KOPT-K1 (cell line): ENCODE results near the gene POLDIP2.
A peak's percentile ranks its signal among the peaks of the same experiment; 100 is the strongest.
"Not testable (repeated sequence)": the region's sequence is repeated elsewhere in the genome, so short reads cannot be mapped to it uniquely, and the experiment has no call there.

Source experiments
- H3K27ac ChIP-seq: fragments of 200-600 bp; sonication (generic); 2 replicates; pipeline ENCODE4 v1.5.1; 2016; ENCODE audit warnings: antibody characterized with exemption, mild to moderate bottlenecking, low read depth, low read length; ENCODE audit not compliant: poor library complexity, severe bottlenecking
- H3K36me3 ChIP-seq: fragments of 200-600 bp; sonication (generic); 2 replicates; pipeline ENCODE4 v1.5.1; 2017; ENCODE audit warnings: antibody characterized with exemption, mild to moderate bottlenecking, low read length, moderate library complexity; ENCODE audit not compliant: insufficient read depth
- H3K9me3 ChIP-seq: fragments of 200-600 bp; sonication (generic); 2 replicates; pipeline ENCODE4 v1.5.1; 2017; ENCODE audit warnings: antibody characterized with exemption, low read length, mild to moderate bottlenecking; ENCODE audit not compliant: insufficient read depth, poor library complexity, severe bottlenecking

The POLDIP2 gene

GRCh38 chr17:28341516-28341915, 15.8 kb downstream of the POLDIP2 start:
- peaks cover 48% of the 10 kb centered on the region for H3K36me3 ChIP-seq
- H3K27ac ChIP-seq, result no peak overlapping the region
- no peaks in the 10 kb centered on the region for H3K9me3 ChIP-seq

DNA sequence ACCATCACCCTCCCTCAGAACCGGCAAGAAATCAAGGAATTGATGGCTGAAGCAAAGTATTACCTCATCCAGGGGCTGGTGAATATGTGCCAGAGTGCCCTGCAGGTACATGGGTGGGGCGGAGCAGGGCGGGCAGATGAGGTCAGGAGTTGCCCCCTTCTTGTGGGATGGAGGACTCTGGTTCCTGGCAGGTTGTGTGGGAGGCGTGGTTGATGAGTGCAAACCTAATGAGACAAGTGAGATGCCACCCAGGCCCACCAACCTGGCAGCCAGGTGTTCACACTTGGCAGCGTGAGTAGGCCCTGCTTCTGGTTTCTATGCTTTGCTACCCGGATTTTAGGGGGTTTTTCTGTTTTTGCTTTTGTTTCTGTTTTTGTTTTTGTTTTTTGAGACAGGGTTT, 17.0 kb downstream of the POLDIP2 start:
- no peaks in the 10 kb centered on the region for H3K9me3 ChIP-seq
- H3K27ac ChIP-seq, result no peak overlapping the region
- peaks cover 36% of the 10 kb centered on the region for H3K36me3 ChIP-seq

DNA sequence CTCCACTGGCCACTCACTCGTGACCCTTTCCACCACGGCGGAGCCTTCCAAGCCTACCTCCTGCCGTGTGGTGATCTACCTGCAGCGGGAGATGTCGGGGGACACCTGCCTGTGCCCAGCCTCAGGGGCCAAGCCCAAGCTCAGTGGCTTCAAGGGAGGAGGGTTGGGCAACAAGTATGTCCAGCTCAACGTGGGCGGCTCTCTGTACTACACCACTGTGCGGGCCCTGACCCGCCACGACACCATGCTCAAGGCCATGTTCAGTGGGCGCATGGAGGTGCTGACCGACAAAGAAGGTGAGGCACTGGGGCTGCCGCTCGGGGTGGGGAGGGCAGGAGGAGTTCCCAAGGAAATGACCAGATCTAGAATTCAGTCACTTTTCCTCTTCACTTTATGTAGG, 17.9 kb downstream of the POLDIP2 start:
- H3K9me3 ChIP-seq, result no peaks in the 10 kb centered on the region
- H3K27ac ChIP-seq, result no peak overlapping the region
- peaks cover 27% of the 10 kb centered on the region for H3K36me3 ChIP-seq

- H3K9me3 ChIP-seq, H3K27ac ChIP-seq: not testable (repeated sequence)
- H3K36me3 ChIP-seq, result peaks cover 22% of the 10 kb centered on the region
Measured at GRCh38 chr17:28338769-28339212, 18.5 kb downstream of the POLDIP2 start.

DNA sequence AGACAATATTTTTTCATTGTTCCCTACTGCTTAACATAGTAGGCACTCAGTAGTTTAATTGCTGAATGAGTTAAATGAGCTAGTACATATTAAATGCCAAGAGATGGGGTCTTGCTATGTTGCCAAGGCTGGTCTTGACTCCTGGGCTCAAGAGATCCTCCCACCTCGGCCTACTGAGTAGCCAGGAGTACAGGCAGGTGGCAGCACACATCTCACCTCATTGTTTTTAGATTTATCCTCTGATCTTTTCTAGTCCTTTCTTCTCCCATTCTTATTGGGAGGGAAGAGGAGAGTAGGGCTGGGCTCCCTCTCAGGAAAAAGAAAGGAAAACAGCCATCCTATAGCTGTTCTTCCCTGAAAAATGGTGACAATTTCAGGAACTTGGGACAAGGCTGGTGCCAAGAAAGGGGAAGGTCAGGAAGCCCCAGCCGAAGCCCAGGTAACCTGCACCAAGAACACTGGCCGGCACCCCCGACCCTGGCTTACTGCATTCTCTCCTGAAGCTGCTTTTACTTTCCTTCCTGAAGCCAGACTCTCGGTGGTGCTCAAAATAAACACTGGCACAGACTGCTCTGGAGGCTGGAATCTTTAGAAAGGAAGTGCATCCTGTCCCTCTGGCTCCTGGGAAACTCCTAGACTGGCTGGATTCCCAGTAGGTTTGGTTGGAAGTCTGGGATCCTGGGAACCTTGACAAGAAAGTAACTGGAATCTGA, 19.1 kb downstream of the POLDIP2 start:
- peaks cover 22% of the 10 kb centered on the region for H3K36me3 ChIP-seq
- no peaks in the 10 kb centered on the region for H3K9me3 ChIP-seq
- H3K27ac ChIP-seq, result no peak overlapping the region

GRCh38 chr17:28335959-28336871, 21.1 kb downstream of the POLDIP2 start:
- H3K36me3 ChIP-seq, result peaks cover 10% of the 10 kb centered on the region
- peak overlapping the region; percentile 57 for H3K27ac ChIP-seq
- no peaks in the 10 kb centered on the region for H3K9me3 ChIP-seq

- peak within 1 kb of the TSS; percentile 57 for H3K27ac ChIP-seq
- no peaks in the 10 kb centered on the region for H3K9me3 ChIP-seq
- peaks cover 13% of the 10 kb centered on the region; the same call in 1 of the 2 replicates for H3K36me3 ChIP-seq
Measured at GRCh38 chr17:28335201-28335958, 21.9 kb downstream of the POLDIP2 start, which contains the start of the genes IFT20 and TNFAIP1. Gene IFT20, minus strand, starts transcription at chr17:28335472. Its CDS starts 3,487 bp downstream, at chr17:28331985. Gene TNFAIP1, plus strand, starts transcription at chr17:28335761. Its CDS starts 3,761 bp downstream, at chr17:28339522.

GRCh38 chr17:28334666-28335200, 22.6 kb downstream of the POLDIP2 start:
- Histone ChIP-seq H3K9me3 (no peaks in the 10 kb centered on the region), H3K27ac (peak overlapping the region; percentile 30)

DNA sequence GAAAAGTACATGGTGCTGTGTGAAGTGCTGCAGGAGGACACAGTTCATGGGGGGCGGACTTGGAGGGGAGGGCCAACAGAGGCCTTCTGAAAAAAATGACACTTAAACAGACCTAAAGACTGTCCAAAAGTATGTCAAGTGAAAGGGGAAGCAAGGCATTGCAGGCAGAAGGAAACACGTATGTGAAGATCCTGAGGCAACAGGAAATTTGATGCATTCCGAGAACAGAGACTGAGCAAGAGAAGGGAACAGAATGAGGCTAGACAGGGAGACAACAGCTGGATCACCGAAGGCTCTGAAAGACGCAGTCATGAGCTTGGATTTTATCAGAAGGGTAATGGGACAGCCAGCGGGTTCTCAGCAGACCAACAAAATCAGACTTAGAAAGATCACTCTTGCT, 23.2 kb downstream of the POLDIP2 start:
- Histone ChIP-seq H3K27ac (no peak overlapping the region), H3K9me3 (no peaks in the 10 kb centered on the region), H3K36me3 (peaks cover 20% of the 10 kb centered on the region)

More at GRCh38 chr17:28334666-28335200, 22.6 kb downstream of the POLDIP2 start:
- H3K36me3 ChIP-seq, result peaks cover 16% of the 10 kb centered on the region; the same call in 1 of the 2 replicates

- Histone ChIP-seq H3K36me3 (peaks cover 30% of the 10 kb centered on the region), H3K27ac (no peak overlapping the region), H3K9me3 (no peaks in the 10 kb centered on the region)
Measured at GRCh38 chr17:28333083-28333746, 24.1 kb downstream of the POLDIP2 start.

- H3K27ac ChIP-seq, result no peak overlapping the region
- H3K9me3 ChIP-seq, result no peaks in the 10 kb centered on the region
- peaks cover 42% of the 10 kb centered on the region for H3K36me3 ChIP-seq
Measured at GRCh38 chr17:28331891-28332420, 25.4 kb downstream of the POLDIP2 start.

DNA sequence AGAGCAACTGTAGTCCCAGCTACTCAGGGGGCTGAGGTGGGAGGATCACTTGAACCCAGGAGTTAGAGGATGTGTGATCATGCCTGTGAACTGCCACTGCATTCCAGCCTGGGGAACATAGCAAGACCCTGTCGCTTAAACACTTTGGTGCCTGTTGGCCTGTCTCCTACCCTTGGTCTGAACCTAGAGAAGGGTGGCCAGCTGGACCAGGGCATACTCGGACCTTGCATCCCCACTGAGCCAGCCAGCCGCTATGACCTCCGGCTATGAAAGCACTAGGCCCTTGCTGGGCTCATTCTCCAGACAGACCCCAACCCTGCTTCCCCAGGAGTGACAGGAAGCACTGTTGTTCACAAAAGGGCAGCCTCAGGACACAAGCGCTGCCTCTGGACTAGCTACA, 26.7 kb downstream of the POLDIP2 start:
- Histone ChIP-seq H3K27ac (no peak overlapping the region), H3K36me3 (peaks cover 55% of the 10 kb centered on the region), H3K9me3 (no peaks in the 10 kb centered on the region)

DNA sequence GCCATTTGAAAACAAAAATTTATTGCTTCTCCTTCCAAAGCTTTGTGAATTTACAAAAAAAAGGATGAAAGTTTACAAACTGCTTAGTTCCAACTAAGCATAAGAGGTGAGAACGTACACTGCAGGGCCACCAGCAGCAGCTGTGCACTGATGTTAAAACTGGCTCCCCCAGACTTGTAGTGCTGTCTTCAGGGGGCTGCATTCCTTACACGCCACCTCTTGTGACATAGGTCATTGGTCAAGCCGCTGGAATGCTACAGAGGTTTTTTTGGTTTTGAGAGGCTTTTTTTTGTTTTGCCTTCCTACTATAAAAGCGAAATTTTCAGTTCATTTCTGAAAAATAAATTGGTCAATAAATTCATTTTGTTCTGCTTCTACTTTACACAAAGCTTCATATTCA, 29.0 kb downstream of the POLDIP2 start:
- Histone ChIP-seq H3K36me3 (peaks cover 63% of the 10 kb centered on the region), H3K27ac (no peak overlapping the region), H3K9me3 (no peaks in the 10 kb centered on the region)

DNA sequence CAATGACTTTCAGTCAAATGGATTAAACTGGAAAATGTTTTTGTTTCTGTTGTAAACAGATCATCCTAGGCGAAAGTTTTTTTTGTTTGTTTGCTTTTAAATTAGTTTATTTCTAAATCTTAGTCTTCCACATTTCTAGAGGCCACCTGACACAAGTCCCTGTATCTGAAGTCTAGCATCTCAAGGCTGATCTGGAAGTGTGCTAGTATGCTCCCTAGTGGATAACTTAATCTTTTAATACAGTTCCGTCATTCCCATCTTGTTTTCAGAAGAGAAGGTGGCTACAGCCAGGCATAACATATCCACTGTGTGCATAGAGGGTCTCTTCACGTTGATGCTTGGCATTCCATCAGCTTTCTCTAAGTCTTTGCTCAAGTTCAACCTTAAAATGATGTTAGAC, 29.6 kb downstream of the POLDIP2 start:
- no peak overlapping the region for H3K27ac ChIP-seq
- H3K9me3 ChIP-seq, result no peaks in the 10 kb centered on the region
- peaks cover 67% of the 10 kb centered on the region for H3K36me3 ChIP-seq
